ENCODE measurements around the gene EPN3.

Gene EPN3

GRCh38 chr17:50532452-50533024 lies at the start of gene EPN3:
TSS of gene EPN3 (plus strand) at chr17:50532735. CDS start at chr17:50536557, 3,822 bp downstream.
- no peak for DNase-seq

- DNase-seq, result no peak
Measured at GRCh38 chr17:50483266-50483665, 49.3 kb upstream of the EPN3 start.

DNA sequence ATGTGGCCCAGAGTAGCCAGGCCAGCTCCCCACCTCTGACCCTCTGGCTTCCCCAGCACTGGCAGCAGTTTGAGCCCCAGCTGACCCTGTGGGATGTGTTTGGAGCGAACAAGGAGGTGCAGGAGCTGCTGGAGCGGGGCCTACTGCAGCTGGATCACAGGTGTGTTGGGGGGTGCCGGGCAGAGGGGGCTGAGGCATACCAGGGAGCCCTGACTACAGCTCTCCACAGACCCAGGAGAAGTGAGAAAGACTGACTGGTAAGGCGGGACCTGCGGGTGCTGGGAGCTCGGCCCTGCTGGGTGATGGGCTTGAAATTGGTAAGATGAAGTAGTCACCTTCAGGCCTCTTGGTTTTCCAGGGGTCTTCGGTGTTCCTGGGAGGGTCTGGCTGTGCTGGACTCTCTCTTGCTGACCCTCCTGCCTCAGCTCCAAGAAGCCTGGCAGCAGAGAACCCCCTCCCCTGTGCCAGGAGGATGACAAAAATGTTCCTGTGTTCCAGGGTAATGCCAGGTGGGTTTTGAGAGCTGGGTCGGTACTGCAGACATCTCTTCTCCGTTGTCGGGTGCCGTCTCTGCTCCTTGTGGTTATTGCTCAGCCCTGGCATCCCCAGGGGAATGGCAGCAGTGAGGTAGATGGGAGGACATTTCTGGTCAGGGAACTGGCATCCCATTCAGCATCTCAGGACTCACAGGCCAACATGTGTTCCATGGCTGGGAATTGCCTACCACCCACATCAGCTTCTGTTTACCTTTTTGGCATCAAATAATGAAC lies 48.0 kb upstream of the EPN3 start:
- no peak for DNase-seq

DNA sequence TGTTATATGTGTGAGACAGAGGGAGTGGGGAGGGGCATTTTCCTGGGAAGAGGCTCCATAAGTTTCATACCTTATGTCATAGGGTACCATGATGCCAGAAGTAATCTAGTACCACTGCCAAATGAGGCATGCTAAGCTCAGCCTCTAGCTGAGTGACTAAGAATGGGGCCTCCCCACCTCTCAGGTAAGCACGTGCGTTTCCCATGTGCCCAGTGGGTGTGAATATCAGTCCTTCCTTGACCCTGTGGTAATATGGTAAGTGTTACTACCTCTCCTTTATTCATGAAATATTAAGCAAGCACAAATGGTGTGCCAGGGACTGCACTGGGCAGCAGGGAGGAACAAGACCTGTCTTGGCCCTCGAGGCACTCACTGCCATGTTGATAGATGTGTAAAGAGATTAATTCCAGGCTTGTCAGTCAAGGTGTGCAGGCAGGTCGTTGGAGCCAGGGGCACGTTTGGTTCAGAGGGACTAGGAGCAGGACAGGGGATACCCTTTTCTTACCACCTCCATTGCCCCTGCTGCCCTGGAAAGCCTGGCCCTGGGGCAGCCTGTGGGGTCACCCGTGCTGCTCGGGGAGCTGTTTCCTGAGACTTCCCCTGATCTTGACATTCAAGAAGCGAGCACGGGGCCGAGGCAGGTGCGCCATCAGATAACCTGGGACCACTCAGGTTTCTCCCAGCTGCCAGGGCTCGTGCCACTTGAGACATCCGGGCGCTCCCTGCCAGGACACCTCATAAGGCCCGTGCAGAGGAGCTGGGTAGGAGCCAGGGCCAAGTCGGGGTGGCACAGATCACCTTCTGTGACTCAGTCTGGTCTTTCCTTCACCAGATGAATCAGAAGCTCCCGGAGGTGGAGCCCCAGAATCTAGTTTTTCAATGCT lies 45.1 kb upstream of the EPN3 start:
- DNase-seq, result no peak

- DNase-seq, result no peak
Measured at GRCh38 chr17:50488880-50489279, 43.7 kb upstream of the EPN3 start.

DNA sequence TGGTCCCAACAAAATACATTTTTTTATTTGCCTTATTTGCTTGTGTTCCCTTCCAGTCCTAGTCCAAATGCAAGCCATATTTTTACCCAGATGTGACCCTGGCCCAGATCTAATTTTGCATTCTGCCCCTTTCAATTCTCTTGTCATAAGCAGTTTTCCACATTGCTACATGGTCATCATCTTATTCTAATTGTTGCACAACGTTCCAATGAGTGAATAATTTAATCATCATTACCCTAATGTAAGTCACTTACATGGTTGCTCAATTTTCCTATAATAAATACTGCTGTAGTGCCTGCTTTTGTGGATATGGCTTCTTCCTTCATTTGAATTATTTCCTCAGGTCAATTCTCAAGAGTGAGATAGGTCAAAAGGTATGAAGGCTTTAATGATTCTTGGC lies 41.0 kb upstream of the EPN3 start:
- no peak for DNase-seq

GRCh38 chr17:50492214-50492613 lies 40.3 kb upstream of the EPN3 start:
- no peak for DNase-seq

DNA sequence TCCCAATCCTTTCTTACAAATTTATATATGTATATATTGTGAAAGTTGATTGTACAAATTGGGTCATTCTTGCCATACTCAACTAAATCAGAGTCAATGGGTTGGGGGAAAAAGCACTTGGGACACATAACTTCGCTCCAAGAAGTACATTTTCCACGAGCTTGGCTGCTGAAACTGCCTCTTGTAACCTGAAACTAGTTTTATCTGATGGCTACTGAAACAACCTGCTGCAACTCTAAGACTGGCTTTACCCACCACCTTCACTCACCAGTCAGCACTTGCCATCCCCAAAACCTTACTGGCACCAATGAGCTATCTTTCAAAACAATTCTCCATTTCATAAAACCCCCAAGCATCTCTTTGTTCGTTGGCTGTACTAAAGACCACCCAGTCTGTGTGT lies 38.8 kb upstream of the EPN3 start:
- DNase-seq, result no peak

GRCh38 chr17:50495217-50495823 lies 37.2 kb upstream of the EPN3 start:
- DNase-seq, result no peak

DNA sequence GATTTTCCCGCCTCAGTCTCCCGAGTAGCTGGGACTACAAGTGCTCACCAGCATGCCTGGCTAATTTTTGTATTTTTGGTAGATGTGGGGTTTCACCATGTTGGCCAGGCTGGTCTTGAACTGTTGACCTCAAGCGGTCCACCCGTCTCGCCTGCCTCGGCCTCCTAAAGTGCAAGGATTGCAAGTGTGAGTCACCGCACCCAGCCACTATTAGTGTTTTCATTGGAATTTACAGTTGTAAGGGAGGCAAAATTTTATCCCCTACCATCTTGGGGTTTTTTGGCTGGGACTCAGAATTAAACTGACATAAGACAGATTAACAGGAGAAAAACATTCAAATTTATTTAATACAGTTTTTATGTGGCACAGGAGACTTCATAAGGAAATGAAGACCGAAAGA lies 36.6 kb upstream of the EPN3 start:
- no peak for DNase-seq

- DNase-seq, result no peak
Measured at GRCh38 chr17:50498021-50498874, 34.3 kb upstream of the EPN3 start.

DNA sequence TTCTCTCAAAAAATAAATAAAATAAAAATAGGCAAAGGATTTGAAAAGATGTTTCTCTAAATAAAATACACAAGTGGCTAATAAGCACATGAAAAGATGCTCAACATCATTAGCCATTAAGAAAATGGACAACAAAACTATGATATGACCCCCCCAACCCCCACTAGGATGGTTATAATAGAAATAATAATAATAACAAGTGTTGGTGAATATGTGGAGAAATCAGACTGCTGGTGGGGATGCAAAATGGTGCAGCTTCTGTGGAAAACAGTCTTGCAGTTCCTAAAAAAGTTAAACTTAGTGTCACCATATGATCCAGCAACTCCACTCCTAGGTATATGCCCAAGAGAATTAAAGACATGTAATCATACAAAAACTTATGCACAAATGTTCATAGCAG lies 33.3 kb upstream of the EPN3 start:
- DNase-seq, result no peak

GRCh38 chr17:50499721-50500120 lies 32.8 kb upstream of the EPN3 start:
- DNase-seq, result no peak

DNA sequence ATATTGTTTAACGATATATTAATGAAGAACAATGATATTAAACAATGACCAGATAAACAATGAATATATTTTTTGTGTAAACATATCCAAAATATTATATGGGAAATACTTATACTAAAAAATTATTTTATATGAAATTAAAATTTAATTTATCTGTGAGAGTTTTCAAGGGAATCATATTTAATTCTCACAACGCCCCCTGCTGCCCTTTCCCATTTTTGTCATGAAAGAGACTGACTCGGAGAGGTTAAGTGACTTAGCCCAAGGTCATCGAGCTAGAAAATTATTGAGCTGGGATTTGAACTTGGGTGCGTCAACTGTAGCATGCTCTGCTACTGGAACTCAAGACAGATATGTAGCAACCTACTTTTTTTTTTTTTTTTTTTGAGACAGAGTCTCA lies 31.5 kb upstream of the EPN3 start:
- DNase-seq, result no peak

DNA sequence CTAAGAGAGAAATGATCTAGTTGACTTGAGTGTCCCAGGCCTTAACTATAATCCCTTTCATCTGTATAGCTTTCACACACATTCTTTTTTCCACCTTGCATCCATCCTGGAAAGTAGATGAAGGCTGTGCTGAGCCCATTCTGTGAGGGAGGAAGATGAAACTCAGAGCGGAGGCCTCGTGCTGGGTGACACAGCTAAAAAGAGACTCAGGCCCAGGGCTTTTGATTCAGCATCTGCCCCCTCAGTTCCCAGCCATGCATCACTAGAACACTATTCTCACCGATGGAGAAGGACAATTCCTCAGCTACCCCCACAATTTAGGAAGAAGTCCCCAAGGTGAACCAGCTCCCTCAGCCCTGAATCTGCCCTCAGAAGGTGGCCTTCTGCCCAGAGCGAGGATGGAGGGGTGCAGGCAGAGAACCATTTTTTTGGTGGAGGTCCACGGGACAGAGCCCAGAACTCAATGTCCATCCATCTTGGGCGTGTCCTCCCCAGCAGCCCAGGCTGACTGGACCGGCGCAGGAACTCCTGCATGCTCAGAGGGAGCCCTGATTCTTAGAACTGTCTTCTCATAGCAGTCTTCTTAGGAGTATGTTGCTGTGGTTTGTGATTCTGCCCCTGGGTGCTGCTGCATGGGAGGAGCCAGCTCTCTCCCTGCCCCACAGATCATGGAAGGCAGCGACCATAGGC lies 30.1 kb upstream of the EPN3 start:
- no peak for DNase-seq

DNA sequence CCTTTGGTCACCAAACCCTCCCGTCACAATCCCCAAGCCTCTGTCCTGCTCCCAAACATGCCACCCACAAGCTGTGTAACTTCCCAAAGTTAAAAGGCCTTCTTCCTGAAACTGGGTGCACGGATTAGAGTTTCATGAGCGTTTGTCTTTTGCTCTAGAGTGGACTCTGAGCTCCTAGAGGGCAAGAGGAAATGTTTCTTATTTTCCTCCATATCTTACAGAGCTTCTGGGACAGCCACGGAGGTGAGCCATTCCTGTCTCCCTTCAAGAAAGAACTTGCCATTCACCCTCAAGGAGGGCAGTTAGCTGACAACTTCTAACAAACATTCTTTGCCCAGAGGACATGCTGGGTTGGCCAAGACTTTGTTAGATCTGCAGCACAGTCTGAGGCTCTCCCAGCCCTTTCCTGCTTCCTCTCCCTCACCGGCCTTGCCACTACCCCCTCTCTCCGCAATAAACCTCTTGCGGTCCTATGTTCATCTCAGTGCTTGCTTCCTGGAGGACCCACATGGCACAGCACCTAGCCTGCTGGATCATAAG lies 26.9 kb upstream of the EPN3 start:
- no peak for DNase-seq

GRCh38 chr17:50506298-50506697 lies 26.2 kb upstream of the EPN3 start:
- DNase-seq, result no peak

- DNase-seq, result peak; percentile 70
Measured at GRCh38 chr17:50507871-50508572, 24.5 kb upstream of the EPN3 start, which contains the start of gene MYCBPAP. TSS of gene MYCBPAP (plus strand) at chr17:50508439. CDS start at chr17:50508675, 236 bp downstream.

- no peak for DNase-seq
Measured at GRCh38 chr17:50508573-50509460, 23.7 kb upstream of the EPN3 start.

DNA sequence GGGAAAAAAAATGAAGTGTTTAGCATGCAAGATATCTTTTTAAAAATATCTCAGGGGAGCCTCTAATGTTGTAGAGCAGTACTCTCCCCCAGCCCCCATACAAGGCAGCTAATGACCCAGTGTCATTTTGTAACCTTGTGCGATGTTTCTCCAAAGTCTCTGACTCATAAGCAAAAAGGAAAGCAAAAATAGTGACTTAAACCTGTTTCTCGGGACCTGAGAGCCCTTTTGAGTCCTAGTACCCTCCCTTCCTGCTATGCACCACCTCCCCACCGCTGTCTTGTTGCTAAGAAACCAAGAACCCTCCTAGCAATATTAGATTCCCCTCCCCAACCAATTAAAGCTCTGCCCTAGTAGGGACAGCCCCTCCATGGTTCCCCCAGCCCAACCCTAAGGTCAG lies 21.5 kb upstream of the EPN3 start:
- no peak for DNase-seq
